Mesothelial cell of epicardium (in vitro differentiated cells): ENCODE measurements around the gene GSC2. TPM values are rescaled to one million over a fixed set of nuclear protein-coding genes. Genes with fewer than 3 reads are reported as not detected.

Experiments
- DNase-seq, 2 experiments: peaks; one replicate each; pipeline ENCODE4 v3.0.0; 2021; ENCODE audit warnings: low spot score in 2 of 2; ENCODE audit not compliant: unreplicated experiment in 2 of 2
- H3K27ac Mint-ChIP-seq: 2 replicates; pipeline ENCODE4 v1.8.0; 2021; ENCODE audit warnings: mixed read lengths
- H3K27me3 Mint-ChIP-seq: 2 replicates; pipeline ENCODE4 v1.8.0; 2021; ENCODE audit warnings: low read depth, mixed read lengths
- H3K36me3 Mint-ChIP-seq: 2 replicates; pipeline ENCODE4 v1.8.0; 2021; ENCODE audit warnings: mixed read lengths
- H3K4me1 Mint-ChIP-seq: 2 replicates; pipeline ENCODE4 v1.8.0; 2021; ENCODE audit warnings: mixed read lengths
- H3K4me3 Mint-ChIP-seq: 2 replicates; pipeline ENCODE4 v1.8.0; 2021; ENCODE audit warnings: mild to moderate bottlenecking, moderate library complexity, mixed read lengths
- H3K9me3 Mint-ChIP-seq: 2 replicates; pipeline ENCODE4 v1.8.0; 2021; ENCODE audit warnings: mixed read lengths
- total RNA-seq: library from RNA; stranded (reverse); gene quantifications from 3 replicates; pipeline ENCODE4 v1.2.1, GENCODE V29; 2021
- TF ChIP-seq, protein P1 (sequence below): fragments of 200-600 bp; sonication (generic); IDR thresholded peaks from one replicate; pipeline ENCODE4 v1.5.0; 2021; ENCODE audit warnings: antibody characterized with exemption; ENCODE audit not compliant: unreplicated experiment

The GSC2 gene
- total RNA-seq, 1 donor from 2014 or later = not detected

DNA sequence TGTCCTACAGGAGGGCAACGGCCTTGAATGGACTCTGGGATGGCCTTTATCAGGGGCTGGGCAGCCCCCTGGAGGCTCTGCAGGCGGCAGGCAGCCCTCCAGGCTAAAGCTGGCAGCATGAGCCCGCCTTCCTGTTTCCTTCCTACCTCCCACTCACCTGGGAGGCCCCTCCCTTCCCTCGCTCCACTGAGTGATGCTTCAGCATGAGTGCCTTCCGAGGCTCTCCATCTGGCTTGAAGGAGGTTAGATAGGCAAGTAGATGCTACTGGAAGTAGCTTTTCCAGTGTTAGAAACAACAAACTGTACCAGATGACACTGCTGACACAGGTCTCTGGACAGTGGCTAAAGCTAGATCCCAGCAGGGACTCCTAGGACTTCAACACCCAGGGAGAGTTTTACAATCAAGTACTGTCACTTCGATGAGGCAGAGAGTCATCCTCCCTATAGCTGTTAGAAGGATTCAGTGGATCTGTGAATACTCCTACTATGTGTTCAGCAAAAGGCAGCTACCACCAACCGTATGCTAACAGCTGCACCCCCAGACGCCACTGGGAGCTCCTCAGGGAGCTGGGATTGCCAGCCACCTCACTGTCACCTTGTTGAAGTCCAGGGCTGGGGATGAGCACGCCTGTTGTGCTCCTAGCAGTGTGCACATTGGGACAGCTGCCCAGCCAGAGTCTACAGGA, 32.5 kb upstream of the GSC2 start:
- H3K4me3 Mint-ChIP-seq = no peak overlapping the region
- H3K27ac Mint-ChIP-seq = no peak overlapping the region
- no peaks in the 10 kb centered on the region for H3K9me3 Mint-ChIP-seq
- no peak for DNase-seq
- no peaks in the 10 kb centered on the region for H3K36me3 Mint-ChIP-seq
- TF ChIP-seq, protein P1, sequence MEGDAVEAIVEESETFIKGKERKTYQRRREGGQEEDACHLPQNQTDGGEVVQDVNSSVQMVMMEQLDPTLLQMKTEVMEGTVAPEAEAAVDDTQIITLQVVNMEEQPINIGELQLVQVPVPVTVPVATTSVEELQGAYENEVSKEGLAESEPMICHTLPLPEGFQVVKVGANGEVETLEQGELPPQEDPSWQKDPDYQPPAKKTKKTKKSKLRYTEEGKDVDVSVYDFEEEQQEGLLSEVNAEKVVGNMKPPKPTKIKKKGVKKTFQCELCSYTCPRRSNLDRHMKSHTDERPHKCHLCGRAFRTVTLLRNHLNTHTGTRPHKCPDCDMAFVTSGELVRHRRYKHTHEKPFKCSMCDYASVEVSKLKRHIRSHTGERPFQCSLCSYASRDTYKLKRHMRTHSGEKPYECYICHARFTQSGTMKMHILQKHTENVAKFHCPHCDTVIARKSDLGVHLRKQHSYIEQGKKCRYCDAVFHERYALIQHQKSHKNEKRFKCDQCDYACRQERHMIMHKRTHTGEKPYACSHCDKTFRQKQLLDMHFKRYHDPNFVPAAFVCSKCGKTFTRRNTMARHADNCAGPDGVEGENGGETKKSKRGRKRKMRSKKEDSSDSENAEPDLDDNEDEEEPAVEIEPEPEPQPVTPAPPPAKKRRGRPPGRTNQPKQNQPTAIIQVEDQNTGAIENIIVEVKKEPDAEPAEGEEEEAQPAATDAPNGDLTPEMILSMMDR = no peak
- H3K4me1 Mint-ChIP-seq = peaks cover 6% of the 10 kb centered on the region
- H3K27me3 Mint-ChIP-seq = no peaks in the 10 kb centered on the region

DNA sequence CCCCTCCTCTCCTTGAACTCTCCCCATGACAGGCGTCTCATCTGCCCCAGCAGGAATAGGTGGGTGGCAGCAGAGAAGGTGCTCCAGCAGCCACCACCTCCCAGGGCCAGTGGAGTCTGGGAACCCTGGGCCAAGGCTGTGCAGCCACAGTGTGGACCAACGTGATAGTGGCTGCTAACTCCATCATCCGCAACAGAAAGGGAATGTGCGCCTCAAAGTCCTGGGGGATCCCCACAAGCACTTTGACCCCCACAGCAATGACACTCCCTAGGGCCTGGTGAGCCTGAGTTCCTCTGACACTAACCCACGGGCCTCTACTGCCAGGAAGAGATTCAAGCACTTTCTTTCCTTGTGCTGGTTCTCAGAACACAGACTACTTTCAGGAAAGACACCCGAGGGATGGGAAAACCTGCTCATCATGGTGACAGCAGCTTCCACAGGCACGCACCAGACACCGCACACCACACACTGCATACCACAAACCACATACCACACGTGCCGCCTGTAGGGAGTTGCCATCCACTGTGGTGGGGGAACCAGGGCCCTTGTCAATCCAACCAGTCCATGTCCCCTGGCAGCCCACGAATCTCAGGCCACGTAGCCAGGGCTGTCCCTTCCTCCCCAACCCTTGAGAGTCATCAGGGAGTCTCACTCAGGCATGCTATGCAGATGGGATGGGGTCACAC, 31.8 kb upstream of the GSC2 start:
- peak overlapping the region; percentile 61 for H3K27ac Mint-ChIP-seq
- TF ChIP-seq, protein P1 = no peak
- no peaks in the 10 kb centered on the region for H3K36me3 Mint-ChIP-seq
- no peaks in the 10 kb centered on the region for H3K27me3 Mint-ChIP-seq
- H3K9me3 Mint-ChIP-seq = no peaks in the 10 kb centered on the region
- no peak for DNase-seq
- H3K4me1 Mint-ChIP-seq = peaks cover 10% of the 10 kb centered on the region
- no peak overlapping the region for H3K4me3 Mint-ChIP-seq

DNA sequence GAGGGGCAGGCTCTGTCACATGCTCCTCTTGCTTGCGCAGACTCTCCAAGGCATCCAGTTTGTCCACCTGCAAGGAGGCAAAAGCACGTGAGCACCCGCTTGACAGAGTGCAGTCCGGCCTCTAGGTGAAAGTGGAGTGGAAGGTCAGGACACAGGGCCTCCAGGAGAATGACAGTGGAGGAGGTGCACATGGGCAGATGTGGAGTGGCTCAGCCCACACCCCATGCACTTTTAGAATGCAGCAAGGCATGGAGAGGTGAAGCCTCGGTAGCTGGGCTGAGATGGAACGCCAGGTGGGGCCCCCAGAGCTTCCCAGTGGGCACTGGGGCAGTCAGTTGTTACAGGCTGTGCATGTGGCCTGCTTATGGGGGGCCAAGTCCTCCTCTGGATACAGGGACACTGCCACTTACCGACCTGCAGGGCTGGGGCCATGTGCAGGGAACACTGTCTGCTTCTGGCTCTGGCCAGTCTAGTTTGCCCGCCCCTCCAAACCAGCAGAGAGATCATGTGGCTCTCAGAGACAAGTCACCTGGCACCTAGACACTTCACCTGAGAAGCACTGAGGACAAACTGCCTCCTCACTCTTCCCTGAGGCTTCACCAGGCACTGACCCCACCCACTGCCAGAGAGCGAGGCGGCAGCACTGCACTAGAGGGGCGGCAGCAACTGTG, 30.8 kb upstream of the GSC2 start:
- no peak for DNase-seq
- Mint-ChIP-seq H3K9me3 (no peaks in the 10 kb centered on the region), H3K4me3 (no peak overlapping the region), H3K27me3 (no peaks in the 10 kb centered on the region), H3K36me3 (no peaks in the 10 kb centered on the region), H3K27ac (peak overlapping the region; percentile 5), H3K4me1 (peaks cover 14% of the 10 kb centered on the region)
- TF ChIP-seq, protein P1 = no peak

DNA sequence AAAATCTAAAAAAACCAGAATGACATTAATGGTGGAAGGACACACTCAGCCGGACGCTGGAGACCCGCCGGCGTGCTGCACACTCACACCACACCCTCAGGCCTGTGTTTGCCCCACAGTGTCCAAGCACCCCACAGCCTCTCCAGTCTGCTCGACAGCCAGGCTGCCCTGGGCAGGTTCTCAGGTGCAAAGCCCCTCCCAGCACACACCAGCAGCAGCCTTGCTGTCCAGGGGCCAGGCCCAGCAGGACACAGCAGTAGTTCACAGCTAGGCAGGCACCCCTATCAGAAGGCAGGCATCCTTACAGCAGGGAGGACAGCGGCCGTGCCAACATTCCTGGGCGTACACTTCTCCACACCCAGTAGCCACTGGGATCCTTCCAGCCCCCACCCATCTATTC, 30.1 kb upstream of the GSC2 start:
- no peak for DNase-seq
- peaks cover 14% of the 10 kb centered on the region for H3K4me1 Mint-ChIP-seq

DNA sequence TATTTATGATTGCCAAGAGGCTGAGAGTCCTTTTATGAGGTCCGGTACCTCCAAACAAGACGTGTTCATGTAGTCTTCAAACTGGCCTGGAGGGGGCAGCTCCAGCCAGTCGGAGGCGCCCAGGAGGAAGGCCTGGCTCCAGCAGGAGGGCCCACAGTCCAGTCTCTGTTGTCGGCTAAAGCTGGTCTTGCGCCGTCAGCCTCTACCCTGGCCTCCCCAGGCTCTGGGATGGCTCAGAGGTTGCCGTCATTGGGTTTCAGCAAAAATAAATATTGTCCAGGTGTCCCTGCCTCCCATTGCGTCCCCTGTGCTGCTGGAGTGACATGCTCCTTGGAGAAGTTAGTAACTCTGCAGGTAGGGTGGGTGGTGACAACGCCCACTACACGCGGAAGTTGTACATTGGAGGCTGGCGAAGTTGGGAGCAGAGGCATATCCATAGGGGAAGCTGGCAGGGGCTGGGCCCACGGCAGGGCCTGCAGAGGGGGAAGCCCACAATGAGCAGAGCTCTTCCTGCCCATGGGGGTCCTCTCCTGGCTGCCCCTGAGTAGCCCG, 29.5 kb upstream of the GSC2 start:
- peak overlapping the region; percentile 88 for H3K27ac Mint-ChIP-seq
- TF ChIP-seq, protein P1 = peak; percentile 43
- H3K36me3 Mint-ChIP-seq = no peaks in the 10 kb centered on the region
- H3K4me1 Mint-ChIP-seq = peaks cover 10% of the 10 kb centered on the region
- H3K27me3 Mint-ChIP-seq = no peaks in the 10 kb centered on the region
- H3K4me3 Mint-ChIP-seq = peak overlapping the region; percentile 73
- peak in 1 of 2 experiments; percentile 70 for DNase-seq
- no peaks in the 10 kb centered on the region for H3K9me3 Mint-ChIP-seq

More for the DNA sequence above, 30.1 kb upstream of the GSC2 start:
- TF ChIP-seq, protein P1 = no peak
- Mint-ChIP-seq H3K27me3 (no peaks in the 10 kb centered on the region), H3K4me3 (no peak overlapping the region), H3K27ac (no peak overlapping the region), H3K9me3 (no peaks in the 10 kb centered on the region), H3K36me3 (no peaks in the 10 kb centered on the region)
